Type B pancreatic cell (in vitro differentiated cells): ENCODE results near the gene TREML4. TPM values are rescaled to one million over a fixed set of nuclear protein-coding genes. Genes with fewer than 3 reads are reported as not detected.

Source experiments
- DNase-seq: peaks from one replicate; pipeline ENCODE4 v3.0.0; 2021; ENCODE audit warnings: mixed read lengths; ENCODE audit not compliant: unreplicated experiment; ENCODE audit errors: extremely low spot score
- H3K27ac Mint-ChIP-seq: 2 replicates; pipeline ENCODE4 v1.8.0; 2021; ENCODE audit warnings: mild to moderate bottlenecking, mixed read lengths
- H3K27me3 Mint-ChIP-seq: 2 replicates; pipeline ENCODE4 v1.8.0; 2021; ENCODE audit warnings: mixed read lengths
- H3K36me3 Mint-ChIP-seq: 2 replicates; pipeline ENCODE4 v1.8.0; 2021; ENCODE audit warnings: mixed read lengths
- H3K4me1 Mint-ChIP-seq: one replicate; pipeline ENCODE4 v1.8.0; 2021; ENCODE audit warnings: mixed read lengths; ENCODE audit not compliant: unreplicated experiment
- H3K4me3 Mint-ChIP-seq: 2 replicates; pipeline ENCODE4 v1.8.0; 2021; ENCODE audit warnings: mild to moderate bottlenecking, mixed read lengths
- H3K9me3 Mint-ChIP-seq: 2 replicates; pipeline ENCODE4 v1.8.0; 2021; ENCODE audit warnings: mixed read lengths
- total RNA-seq: library from RNA; stranded (reverse); gene quantifications from 2 replicates; pipeline ENCODE4 v1.2.1, GENCODE V29; 2021; ENCODE audit warnings: low replicate concordance
- TF ChIP-seq, protein P1 (sequence below): fragments of 200-600 bp; sonication (generic); conservative IDR thresholded peaks from 2 replicates; pipeline ENCODE4 v1.5.0; 2021; ENCODE audit warnings: antibody characterized with exemption, mild to moderate bottlenecking

TREML4 gene
- total RNA-seq, 1 donor from 2014 or later: not detected

DNA sequence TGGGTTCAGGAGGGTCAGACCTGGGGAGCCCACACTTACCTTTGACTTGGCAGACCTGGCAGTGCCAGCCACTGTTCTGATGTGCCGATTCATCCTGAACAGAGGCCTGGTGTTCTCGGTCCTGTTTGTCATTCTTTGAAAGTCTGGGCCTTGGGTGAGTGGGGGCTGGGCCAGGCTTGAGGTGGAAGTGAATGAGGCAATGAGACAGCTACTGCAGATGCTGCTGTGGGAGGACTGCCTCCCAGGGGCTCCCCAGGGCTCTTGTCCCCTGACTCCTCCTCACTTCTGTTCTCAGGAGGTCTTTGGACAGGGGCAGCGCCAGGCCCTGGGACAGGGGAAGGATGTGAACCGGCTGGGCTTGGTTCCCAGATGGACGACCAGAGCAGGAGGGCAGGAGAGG, 5.6 kb upstream of the TREML4 start:
- Mint-ChIP-seq H3K4me3 (no peak overlapping the region), H3K27me3 (peaks cover 55% of the 10 kb centered on the region), H3K4me1 (no peaks in the 10 kb centered on the region), H3K9me3 (no peaks in the 10 kb centered on the region), H3K27ac (no peak overlapping the region), H3K36me3 (no peaks in the 10 kb centered on the region)
- no peak for DNase-seq
- TF ChIP-seq, protein P1, sequence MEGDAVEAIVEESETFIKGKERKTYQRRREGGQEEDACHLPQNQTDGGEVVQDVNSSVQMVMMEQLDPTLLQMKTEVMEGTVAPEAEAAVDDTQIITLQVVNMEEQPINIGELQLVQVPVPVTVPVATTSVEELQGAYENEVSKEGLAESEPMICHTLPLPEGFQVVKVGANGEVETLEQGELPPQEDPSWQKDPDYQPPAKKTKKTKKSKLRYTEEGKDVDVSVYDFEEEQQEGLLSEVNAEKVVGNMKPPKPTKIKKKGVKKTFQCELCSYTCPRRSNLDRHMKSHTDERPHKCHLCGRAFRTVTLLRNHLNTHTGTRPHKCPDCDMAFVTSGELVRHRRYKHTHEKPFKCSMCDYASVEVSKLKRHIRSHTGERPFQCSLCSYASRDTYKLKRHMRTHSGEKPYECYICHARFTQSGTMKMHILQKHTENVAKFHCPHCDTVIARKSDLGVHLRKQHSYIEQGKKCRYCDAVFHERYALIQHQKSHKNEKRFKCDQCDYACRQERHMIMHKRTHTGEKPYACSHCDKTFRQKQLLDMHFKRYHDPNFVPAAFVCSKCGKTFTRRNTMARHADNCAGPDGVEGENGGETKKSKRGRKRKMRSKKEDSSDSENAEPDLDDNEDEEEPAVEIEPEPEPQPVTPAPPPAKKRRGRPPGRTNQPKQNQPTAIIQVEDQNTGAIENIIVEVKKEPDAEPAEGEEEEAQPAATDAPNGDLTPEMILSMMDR: no peak

DNA sequence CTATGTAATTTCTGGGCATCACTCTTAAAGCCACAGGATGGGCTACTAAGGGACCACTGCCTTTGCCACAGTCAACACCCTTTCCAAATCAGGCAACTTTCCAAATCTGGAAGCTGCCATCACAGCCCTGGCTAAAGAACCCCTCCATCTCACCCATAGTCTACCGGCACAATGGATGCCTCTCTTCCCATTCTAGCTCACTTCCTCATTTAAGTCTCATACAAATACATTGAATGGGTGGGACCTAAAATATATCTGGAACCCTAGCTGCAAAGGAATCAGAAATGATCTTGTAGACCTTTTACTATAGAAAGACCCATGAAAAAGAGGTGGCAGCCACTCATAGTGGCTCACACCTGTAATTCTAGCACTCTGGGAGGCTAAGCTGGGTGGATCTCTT, 3.3 kb upstream of the TREML4 start:
- DNase-seq: no peak
- Mint-ChIP-seq H3K36me3 (no peaks in the 10 kb centered on the region), H3K27me3 (peaks cover 59% of the 10 kb centered on the region), H3K4me1 (no peaks in the 10 kb centered on the region), H3K9me3 (no peaks in the 10 kb centered on the region), H3K27ac (no peak overlapping the region), H3K4me3 (no peak overlapping the region)
- TF ChIP-seq, protein P1: no peak

DNA sequence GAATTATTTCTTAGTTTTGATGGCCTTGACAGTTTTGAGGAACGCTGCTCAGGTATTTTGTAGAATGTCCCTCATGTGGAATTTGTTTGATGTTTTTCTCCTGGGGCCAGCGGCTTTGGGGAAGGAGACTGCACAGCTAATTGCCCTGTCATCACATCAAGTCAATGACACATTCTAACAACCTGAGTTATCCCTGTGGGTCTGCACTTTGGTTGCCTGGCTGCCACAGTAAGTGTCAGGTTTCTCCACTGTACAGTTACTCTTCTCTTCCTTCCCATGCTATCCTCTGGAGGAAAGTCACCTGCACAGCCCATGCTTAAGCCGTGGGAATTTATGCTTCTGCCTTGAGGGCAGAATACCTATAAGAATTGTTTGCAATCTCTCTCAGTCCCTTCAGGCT, 1.4 kb upstream of the TREML4 start:
- Mint-ChIP-seq H3K36me3 (no peaks in the 10 kb centered on the region), H3K9me3 (no peaks in the 10 kb centered on the region), H3K4me3 (no peak overlapping the region), H3K27me3 (peaks cover 69% of the 10 kb centered on the region), H3K27ac (no peak overlapping the region), H3K4me1 (no peaks in the 10 kb centered on the region)
- TF ChIP-seq, protein P1: no peak
- no peak for DNase-seq

DNA sequence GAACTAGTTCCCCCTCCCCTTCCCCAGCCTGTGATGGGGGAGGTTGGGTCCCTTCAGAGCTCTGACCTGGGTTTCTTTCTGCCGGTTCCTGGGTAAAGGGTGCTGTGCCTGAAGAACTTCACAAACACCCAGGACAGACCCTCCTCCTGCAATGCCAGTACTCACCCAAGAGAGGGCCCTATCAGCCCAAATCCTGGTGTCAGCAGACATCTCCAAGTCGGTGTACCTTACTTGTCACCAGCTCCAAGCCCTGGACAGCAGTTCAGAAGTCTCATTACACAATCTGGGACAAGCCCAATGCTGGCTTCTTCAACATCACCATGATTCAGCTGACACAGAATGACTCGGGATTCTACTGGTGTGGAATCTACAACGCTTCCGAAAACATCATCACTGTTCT, 467 bp downstream of the TREML4 start:
- TF ChIP-seq, protein P1: no peak
- Mint-ChIP-seq H3K27me3 (peaks cover 69% of the 10 kb centered on the region), H3K4me1 (no peaks in the 10 kb centered on the region), H3K4me3 (no peak overlapping the region), H3K27ac (no peak overlapping the region), H3K9me3 (no peaks in the 10 kb centered on the region), H3K36me3 (no peaks in the 10 kb centered on the region)
- DNase-seq: no peak

DNA sequence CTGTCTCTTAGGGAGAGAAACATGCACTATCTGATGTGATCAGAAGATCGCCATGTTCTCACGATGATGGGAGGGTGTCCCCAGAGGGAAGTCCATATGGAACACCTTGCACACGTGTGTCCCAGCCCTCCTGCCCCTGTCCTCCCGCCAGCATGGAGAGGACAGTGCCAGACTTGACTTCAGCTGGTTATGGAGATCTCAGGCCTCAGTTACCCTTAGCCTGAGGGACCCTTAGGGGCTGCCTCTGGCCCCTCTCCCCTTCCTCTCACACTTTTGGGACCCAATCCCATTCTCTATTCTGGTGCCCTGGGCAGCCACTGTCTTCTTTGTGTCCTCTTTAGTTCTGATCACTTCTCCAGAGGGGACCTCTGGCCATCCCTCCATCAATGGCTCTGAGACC, 1.6 kb downstream of the TREML4 start:
- Mint-ChIP-seq H3K27me3 (peaks cover 66% of the 10 kb centered on the region), H3K27ac (no peak overlapping the region), H3K9me3 (no peaks in the 10 kb centered on the region), H3K36me3 (no peaks in the 10 kb centered on the region), H3K4me1 (no peaks in the 10 kb centered on the region), H3K4me3 (no peak overlapping the region)
- no peak for DNase-seq
- TF ChIP-seq, protein P1: no peak

DNA sequence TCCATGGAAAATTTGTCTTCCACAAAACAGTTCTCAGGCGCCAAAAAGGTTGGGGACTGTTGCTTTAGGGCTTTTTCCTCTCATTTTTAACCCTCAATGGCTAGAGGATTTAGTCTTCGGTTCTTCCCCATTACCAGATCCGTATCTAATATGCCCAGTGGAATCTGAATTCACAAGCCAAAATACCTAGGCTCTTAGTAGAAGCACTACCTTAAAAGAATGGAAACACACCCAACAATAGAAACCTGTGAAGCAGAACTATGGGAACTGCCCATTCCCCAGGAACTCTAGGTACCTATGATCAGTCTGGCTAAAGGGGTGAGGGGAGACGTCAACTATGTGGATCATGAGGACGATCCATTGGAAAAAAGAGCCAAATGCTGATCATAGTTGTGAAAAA, 3.1 kb downstream of the TREML4 start:
- H3K4me1 Mint-ChIP-seq: no peaks in the 10 kb centered on the region
- H3K9me3 Mint-ChIP-seq: no peaks in the 10 kb centered on the region
- H3K36me3 Mint-ChIP-seq: no peaks in the 10 kb centered on the region
- TF ChIP-seq, protein P1: no peak
- H3K27me3 Mint-ChIP-seq: peaks cover 68% of the 10 kb centered on the region
- no peak for DNase-seq
- no peak overlapping the region for H3K27ac Mint-ChIP-seq
- H3K4me3 Mint-ChIP-seq: no peak overlapping the region
